ENCODE data around the gene GLB1L. TPM values are rescaled to one million over a fixed set of nuclear protein-coding genes. Genes with fewer than 3 reads are reported as not detected.
A peak's percentile ranks its signal among the peaks of the same experiment; 100 is the strongest.
"Not testable (repeated sequence)": the region's sequence is repeated elsewhere in the genome, so short reads cannot be mapped to it uniquely, and the experiment has no call there.

The GLB1L gene
- total RNA-seq, 1 donor from 2014 or later: 4.6 TPM

DNA sequence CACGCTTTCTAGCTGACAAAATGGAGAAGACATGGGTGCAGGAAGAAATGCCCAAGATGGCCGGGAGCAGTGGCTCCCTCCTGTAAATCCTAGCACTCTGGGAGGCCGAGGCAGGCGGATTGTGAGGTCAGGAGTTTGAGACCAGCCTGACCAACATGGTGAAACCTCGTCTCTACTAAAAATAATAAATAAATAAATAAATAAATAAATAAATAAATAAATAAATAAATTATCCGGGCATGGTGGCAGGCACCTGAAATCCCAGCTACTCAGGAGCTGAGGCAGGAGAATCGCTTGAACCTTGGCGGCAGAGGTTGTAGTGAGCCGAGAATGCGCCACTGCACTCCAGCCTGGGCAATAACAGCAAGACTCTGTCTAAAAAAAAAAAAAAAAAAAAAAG is 13.7 kb upstream of the GLB1L start:
- H3K9me3 Mint-ChIP-seq; H3K4me3 Mint-ChIP-seq; H3K27me3 Mint-ChIP-seq (ENCODE audit: insufficient read depth); DNase-seq (ENCODE audit: low spot score); H3K27ac Mint-ChIP-seq; H3K36me3 Mint-ChIP-seq (ENCODE audit: low read depth): not testable (repeated sequence)
- H3K4me1 Mint-ChIP-seq (ENCODE audit: low read depth): peaks cover 18% of the 10 kb centered on the region
- intact Hi-C loops (cut with micrococcal nuclease): loop anchor here (10.0 kb wide), 1 partner anchor 1034 kb away; no protein-coding TSS in a partner anchor

DNA sequence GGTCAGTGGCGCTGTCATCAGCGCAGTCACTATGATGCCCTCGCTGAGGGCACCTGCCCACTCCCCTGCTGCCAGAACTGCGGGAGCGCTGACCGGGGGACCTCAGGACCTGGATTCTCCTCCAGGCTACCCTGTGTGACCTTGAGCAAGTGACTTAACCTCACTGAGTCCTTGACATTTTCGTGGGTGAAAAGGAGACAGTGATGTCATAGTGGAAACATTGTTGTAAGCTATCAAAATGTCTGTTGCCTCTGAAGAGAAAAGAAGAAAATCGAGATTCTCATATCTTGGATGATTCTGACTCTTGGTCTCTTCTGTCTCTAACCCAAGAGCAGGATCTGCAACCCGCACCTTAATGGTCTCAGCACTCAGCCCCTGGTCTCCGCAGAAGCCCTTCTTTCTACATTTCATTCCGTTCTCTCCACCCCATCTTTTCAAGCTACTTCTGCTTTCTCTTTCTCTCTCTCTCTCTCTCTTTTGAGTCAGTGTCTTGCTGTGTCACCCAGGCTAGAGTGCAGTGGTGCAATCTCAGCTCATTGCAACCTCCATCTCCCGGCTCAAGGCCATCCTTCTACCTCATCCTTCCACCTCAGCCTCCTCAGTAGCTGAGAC is 9.5 kb upstream of the GLB1L start:
- H3K27ac Mint-ChIP-seq: peak overlapping the region; percentile 98

DNA sequence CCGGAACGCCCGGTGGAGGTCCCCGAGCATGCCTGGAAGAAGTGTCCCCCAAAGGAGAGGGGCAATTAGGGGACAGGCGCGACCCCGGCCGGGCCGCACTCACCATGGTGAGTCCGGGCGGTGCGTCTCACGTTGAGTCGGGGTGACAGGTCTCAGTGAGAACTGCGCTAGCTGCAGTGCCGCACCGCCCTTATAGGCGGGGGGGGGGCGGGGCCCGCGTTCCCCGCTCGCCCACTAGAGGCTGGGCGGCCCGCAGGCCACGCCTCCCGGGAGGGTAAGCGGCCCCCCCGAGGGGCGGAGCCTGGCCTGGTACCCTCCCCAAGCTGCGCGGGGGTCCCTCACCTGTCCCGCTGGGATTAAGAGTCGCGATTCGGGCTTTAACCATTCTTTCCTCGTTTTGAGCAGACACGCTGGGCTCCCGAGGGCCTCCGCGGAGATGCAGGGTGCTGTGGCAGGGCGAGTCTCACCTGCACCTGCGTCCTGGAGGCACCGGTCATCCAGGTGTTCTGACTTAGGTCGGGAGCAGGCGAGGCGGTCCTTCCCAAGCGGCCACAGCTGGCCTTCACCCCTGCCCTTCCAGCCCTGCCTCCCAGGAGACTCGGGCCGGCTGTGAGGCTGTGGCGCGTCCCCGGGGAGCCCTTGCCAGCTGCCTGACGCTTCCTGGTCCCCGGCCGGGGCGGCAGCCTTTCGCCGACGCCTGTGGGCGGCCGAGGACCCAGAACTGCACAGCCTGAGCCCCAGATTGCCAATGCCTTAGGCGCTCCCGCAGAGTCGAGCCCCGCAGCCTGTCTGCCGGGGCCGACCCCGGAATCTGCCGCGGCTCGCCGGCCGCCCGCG is 8.7 kb upstream of the GLB1L start, which contains the start of gene TUBA4A:
TUBA4A (minus strand) TSS at position 166 of the 837 bp plus-strand sequence; CDS start at position 106, 60 bp downstream.
- peak within 1 kb of the TSS; percentile 93 for H3K4me3 Mint-ChIP-seq
- peak within 1 kb of the TSS; percentile 98 for H3K27ac Mint-ChIP-seq
- no peaks in the 10 kb centered on the region for H3K27me3 Mint-ChIP-seq (ENCODE audit: insufficient read depth)
- peaks cover 27% of the 10 kb centered on the region for H3K36me3 Mint-ChIP-seq (ENCODE audit: low read depth)
- peak; percentile 87 for DNase-seq (ENCODE audit: low spot score)
- H3K9me3 Mint-ChIP-seq: no peaks in the 10 kb centered on the region
- peaks cover 50% of the 10 kb centered on the region for H3K4me1 Mint-ChIP-seq (ENCODE audit: low read depth)
- intact Hi-C loops (cut with micrococcal nuclease): loop anchor here (1.0 to 10.0 kb wide), 16 partner anchors 9 to 1029 kb away; partner anchors contain the start of genes ANKZF1, ATG9A, CHPF and CNOT9

More for the DNA sequence above, 9.5 kb upstream of the GLB1L start:
- Mint-ChIP-seq H3K9me3 (no peaks in the 10 kb centered on the region), H3K4me1 (ENCODE audit: low read depth) (peaks cover 43% of the 10 kb centered on the region), H3K4me3 (peak overlapping the region; percentile 84), H3K27me3 (ENCODE audit: insufficient read depth) (peaks cover 3% of the 10 kb centered on the region), H3K36me3 (ENCODE audit: low read depth) (peaks cover 20% of the 10 kb centered on the region)
- intact Hi-C loops (cut with micrococcal nuclease): loop anchor here (1.0 to 10.0 kb wide), 8 partner anchors 25 to 1030 kb away; partner anchors contain the start of genes CNOT9, CTDSP1, DNAJB2 and GMPPA
- DNase-seq (ENCODE audit: low spot score): peak; percentile 46

DNA sequence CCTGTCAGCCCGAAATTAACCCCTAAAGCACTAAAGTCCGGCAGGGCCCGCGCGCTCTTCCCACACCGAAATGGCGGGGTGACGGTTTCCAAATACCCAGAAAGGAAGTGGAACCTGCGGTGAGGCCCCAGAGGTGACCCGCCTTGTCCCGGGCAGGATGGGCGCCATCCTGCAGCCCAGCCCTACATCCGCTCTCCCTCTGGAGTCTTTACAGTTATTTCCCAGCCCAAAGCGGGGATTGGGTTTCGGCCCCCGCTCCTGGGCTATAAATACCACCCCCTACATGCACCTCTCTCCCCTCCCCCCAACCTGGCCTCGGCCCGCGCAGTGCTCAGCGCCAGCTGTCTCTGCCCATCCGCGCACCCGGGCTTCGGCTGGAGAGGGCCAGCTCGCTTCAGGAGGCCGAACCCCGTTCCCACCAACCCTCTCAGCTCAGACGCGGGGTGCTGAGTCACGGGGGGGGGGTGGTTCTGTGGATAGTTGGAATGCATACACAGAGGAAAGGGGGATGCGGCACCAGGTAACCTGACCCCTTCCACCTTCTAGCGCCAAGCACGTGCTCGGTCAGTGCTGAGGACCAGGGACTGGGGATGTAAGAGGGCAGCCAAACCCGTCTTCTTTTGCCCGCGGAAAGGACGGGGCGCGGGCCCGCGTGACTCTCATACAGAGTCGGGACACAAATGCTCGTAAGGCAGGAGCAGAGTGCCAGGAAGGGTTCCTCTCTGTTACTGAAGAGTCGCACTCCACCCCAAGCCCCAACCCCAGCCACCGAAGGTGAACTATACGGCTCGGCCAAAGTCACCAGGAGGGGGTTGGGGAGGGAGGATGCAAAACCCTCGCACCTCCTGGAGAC is 7.9 kb upstream of the GLB1L start, which contains the start of gene TUBA4B:
TUBA4B (plus strand) TSS at position 344 of the 853 bp plus-strand sequence; CDS start at position 509, 165 bp downstream.
- peak; percentile 59 for DNase-seq (ENCODE audit: low spot score)
- H3K27ac Mint-ChIP-seq: peak within 1 kb of the TSS; percentile 98
- H3K27me3 Mint-ChIP-seq (ENCODE audit: insufficient read depth): no peaks in the 10 kb centered on the region
- H3K36me3 Mint-ChIP-seq (ENCODE audit: low read depth): peaks cover 33% of the 10 kb centered on the region
- intact Hi-C loops (cut with micrococcal nuclease): loop anchor here (1.0 to 10.0 kb wide), 10 partner anchors 8 to 1028 kb away; partner anchors contain the start of genes ANKZF1, ATG9A, CHPF and CTDSP1
- H3K4me1 Mint-ChIP-seq (ENCODE audit: low read depth): peaks cover 59% of the 10 kb centered on the region
- no peaks in the 10 kb centered on the region for H3K9me3 Mint-ChIP-seq
- H3K4me3 Mint-ChIP-seq: peak within 1 kb of the TSS; percentile 93

DNA sequence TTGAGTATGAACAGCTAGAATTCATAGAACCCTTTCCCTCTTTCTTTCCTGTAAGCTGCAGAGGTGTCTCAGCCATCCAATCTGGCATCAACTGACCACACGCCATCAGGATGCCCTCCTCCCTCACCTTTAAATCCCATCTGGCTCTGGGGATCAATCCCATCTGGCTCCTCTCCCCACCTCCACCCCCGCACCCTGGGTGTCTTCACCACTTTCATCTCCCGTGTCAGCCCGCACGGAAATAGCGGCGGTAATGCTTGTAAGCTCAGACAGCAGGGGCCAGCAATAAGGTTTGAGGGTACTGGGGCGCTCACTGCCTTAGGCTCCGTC is 7.3 kb upstream of the GLB1L start:
- Mint-ChIP-seq H3K4me1 (ENCODE audit: low read depth) (peaks cover 65% of the 10 kb centered on the region), H3K36me3 (ENCODE audit: low read depth) (peaks cover 34% of the 10 kb centered on the region), H3K27me3 (ENCODE audit: insufficient read depth) (no peaks in the 10 kb centered on the region), H3K9me3 (no peaks in the 10 kb centered on the region), H3K27ac (peak overlapping the region; percentile 82), H3K4me3 (peak overlapping the region; percentile 93)
- intact Hi-C loops (cut with micrococcal nuclease): loop anchor here (2.0 to 10.0 kb wide), 4 partner anchors 42 to 1028 kb away; partner anchors contain the start of genes CHPF and CTDSP1
- DNase-seq (ENCODE audit: low spot score): no peak

DNA sequence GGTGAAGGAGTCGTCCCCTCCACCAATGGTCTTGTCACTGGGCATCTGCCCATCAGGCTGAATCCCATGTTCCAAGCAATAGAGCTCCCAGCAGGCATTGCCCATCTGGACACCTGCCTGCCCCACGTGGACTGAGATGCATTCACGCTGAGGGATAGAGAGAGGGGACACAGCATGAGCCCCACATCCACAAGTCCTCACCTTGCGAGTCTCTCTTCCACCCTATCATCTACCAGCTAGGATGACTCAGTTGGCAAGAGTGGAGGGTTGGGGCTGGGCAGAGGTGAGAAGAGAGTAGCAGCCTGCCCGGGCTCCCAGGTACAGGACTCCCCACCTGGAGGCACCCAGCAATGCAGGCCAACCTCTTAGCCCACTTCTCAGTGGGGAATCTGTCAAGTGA is 6.8 kb upstream of the GLB1L start:
- H3K36me3 Mint-ChIP-seq (ENCODE audit: low read depth): peaks cover 34% of the 10 kb centered on the region

DNA sequence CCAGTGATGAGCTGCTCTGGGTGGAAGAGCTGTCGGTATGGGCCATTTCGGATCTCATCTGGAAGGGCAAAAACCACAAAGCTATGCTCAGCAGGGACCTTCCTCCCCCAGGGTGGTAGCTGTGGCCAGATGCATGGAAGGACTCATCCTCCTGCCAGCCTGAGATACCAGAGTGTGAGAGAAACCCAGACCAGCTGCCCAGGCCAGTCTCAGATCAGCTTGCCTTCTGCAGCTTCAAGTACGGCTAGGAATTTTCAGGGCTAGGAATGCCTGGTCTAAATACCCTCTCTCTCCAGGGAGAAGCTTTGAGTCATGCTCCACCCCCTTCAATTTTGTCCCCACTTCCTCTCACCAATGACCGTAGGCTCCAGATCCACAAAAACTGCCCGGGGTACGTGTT is 6.4 kb upstream of the GLB1L start:
- Mint-ChIP-seq H3K9me3 (no peaks in the 10 kb centered on the region), H3K4me3 (peak overlapping the region; percentile 93), H3K27ac (peak overlapping the region; percentile 88), H3K36me3 (ENCODE audit: low read depth) (peaks cover 34% of the 10 kb centered on the region), H3K27me3 (ENCODE audit: insufficient read depth) (no peaks in the 10 kb centered on the region), H3K4me1 (ENCODE audit: low read depth) (peaks cover 74% of the 10 kb centered on the region)
- DNase-seq (ENCODE audit: low spot score): no peak
- intact Hi-C loops (cut with micrococcal nuclease): loop anchor here (2.0 to 10.0 kb wide), 4 partner anchors 43 to 1027 kb away; partner anchors contain the start of genes CHPF and CTDSP1

More for the DNA sequence above, 6.8 kb upstream of the GLB1L start:
- intact Hi-C loops (cut with micrococcal nuclease): loop anchor here (2.0 to 10.0 kb wide), 4 partner anchors 43 to 1027 kb away; partner anchors contain the start of genes CHPF and CTDSP1
- H3K27me3 Mint-ChIP-seq (ENCODE audit: insufficient read depth): no peaks in the 10 kb centered on the region
- no peaks in the 10 kb centered on the region for H3K9me3 Mint-ChIP-seq
- H3K27ac Mint-ChIP-seq: peak overlapping the region; percentile 82
- H3K4me3 Mint-ChIP-seq: peak overlapping the region; percentile 93
- peaks cover 69% of the 10 kb centered on the region for H3K4me1 Mint-ChIP-seq (ENCODE audit: low read depth)
- no peak for DNase-seq (ENCODE audit: low spot score)

DNA sequence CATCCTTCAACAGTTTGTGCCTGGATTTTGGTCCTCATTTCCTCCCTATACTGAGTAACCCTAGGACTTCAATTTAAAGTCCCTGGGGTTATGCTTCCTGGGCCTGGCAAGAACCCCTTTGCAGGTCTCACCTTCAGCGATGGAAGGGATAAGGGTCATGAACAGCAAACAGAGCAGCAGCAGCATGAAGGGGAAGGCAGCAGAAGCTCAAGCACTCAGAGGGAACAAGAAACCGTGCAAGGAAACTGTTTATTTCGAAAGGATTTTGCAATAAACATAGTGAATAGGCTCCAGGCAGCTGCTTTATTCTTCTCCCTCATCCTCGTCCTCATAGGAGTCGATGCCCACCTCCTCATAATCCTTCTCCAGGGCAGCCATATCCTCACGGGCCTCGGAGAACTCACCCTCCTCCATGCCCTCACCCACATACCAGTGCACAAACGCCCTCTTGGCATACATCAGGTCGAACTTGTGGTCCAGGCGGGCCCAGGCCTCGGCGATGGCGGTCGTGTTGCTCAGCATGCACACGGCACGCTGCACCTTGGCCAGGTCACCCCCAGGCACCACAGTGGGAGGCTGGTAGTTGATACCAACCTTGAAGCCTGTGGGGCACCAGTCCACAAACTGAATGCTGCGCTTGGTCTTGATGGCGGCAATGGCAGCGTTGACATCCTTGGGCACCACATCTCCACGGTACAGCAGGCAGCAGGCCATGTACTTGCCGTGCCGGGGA is 5.0 kb upstream of the GLB1L start:
- Mint-ChIP-seq H3K27me3 (ENCODE audit: insufficient read depth) (no peaks in the 10 kb centered on the region), H3K4me1 (ENCODE audit: low read depth) (peaks cover 73% of the 10 kb centered on the region), H3K4me3 (peak overlapping the region; percentile 93), H3K27ac (peak overlapping the region; percentile 88), H3K9me3 (no peaks in the 10 kb centered on the region), H3K36me3 (ENCODE audit: low read depth) (peaks cover 34% of the 10 kb centered on the region)
- DNase-seq (ENCODE audit: low spot score): no peak
- intact Hi-C loops (cut with micrococcal nuclease): loop anchor here (5.0 to 10.0 kb wide), 2 partner anchors 853 to 1025 kb away; partner anchors contain the start of gene CTDSP1

DNA sequence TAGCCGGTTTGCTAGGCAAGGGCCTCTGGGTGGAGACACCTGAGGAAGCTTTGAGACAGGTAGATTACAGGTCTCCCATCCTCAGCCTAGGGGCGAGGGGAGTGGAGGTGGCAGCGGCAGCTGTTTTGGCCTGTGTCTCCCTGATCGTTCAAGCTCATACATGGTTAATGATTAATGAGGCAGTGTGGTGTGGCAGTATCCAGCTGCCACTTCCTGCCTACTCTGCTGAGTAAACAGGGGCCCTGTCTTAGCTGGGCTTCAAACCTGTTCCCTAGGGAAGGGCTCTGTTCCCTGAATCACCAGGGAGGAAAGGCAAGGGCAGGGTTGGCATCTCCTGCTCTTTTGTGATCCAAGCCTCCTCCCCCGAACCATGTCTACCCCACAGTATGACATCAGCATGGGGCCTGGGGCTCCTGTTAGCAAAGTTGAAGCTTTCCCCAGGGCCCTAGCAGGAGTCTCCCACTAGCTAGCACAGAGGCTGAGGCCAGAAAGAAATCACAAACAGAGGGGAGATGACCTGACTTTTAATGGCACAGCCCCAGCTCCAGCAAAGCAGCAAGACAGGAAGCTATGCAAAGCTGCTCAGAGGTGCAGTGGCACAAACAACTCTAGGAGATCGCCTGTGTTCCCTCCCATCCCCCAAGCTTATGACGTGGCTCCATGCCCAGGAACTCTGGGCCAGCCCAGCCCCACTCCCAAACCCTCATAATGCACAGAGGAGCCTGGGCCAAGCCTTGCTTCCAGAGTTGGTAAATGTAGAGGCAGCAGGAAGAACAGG is 4.1 kb upstream of the GLB1L start:
- peaks cover 72% of the 10 kb centered on the region for H3K4me1 Mint-ChIP-seq (ENCODE audit: low read depth)
- no peaks in the 10 kb centered on the region for H3K9me3 Mint-ChIP-seq
- H3K4me3 Mint-ChIP-seq: peak overlapping the region; percentile 93

DNA sequence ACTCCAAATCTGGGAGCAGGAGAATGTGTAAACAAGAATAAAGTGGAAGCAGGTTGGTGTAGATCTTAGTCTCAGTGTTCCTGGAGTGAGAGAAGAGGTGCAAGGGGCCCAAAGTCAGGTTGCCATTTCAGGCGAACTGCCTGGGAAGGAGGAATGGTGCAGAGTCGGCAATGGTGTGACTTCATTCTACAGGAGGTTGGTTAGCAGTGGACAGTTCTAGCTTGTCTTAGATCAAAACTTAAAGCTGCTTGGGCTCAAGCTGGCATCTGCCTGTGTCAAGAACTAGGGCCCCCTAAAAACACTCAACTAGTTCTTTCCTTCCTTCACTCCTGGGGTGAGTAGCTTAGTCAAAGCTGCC is 3.6 kb upstream of the GLB1L start:
- Mint-ChIP-seq H3K4me1 (ENCODE audit: low read depth) (peaks cover 75% of the 10 kb centered on the region), H3K9me3 (no peaks in the 10 kb centered on the region), H3K27me3 (ENCODE audit: insufficient read depth) (no peaks in the 10 kb centered on the region), H3K36me3 (ENCODE audit: low read depth) (peaks cover 34% of the 10 kb centered on the region), H3K4me3 (peak overlapping the region; percentile 93), H3K27ac (peak overlapping the region; percentile 88)
- DNase-seq (ENCODE audit: low spot score): no peak
- intact Hi-C loops (cut with micrococcal nuclease): loop anchor here (10.0 kb wide), 1 partner anchor 534 kb away; the partner anchor contains the start of gene TTLL4

More for the DNA sequence above, 4.1 kb upstream of the GLB1L start:
- peaks cover 34% of the 10 kb centered on the region for H3K36me3 Mint-ChIP-seq (ENCODE audit: low read depth)
- intact Hi-C loops (cut with micrococcal nuclease): loop anchor here (10.0 kb wide), 1 partner anchor 535 kb away; the partner anchor contains the start of gene TTLL4
- H3K27ac Mint-ChIP-seq: peak overlapping the region; percentile 88
- H3K27me3 Mint-ChIP-seq (ENCODE audit: insufficient read depth): no peaks in the 10 kb centered on the region
- DNase-seq (ENCODE audit: low spot score): peak; percentile 44
